ENCODE data around the gene PRIM2. TPM values are rescaled to one million over a fixed set of nuclear protein-coding genes. Genes with fewer than 3 reads are reported as not detected.
"Not testable (repeated sequence)": the region's sequence is repeated elsewhere in the genome, so short reads cannot be mapped to it uniquely, and the experiment has no call there.

Gene PRIM2
- total RNA-seq, 1 experiment from 2014 or later, result 58.5 TPM

- DNase-seq (ENCODE audit: low read depth), result not testable (repeated sequence)
Observed at GRCh38 chr6:57359766-57360165, 42.3 kb downstream of the PRIM2 start.

- not testable (repeated sequence) for DNase-seq (ENCODE audit: low read depth)
Observed at GRCh38 chr6:57362340-57362739, 44.9 kb downstream of the PRIM2 start.

GRCh38 chr6:57365076-57365583 is 47.7 kb downstream of the PRIM2 start:
- not testable (repeated sequence) for DNase-seq (ENCODE audit: low read depth)

- DNase-seq (ENCODE audit: low read depth), result not testable (repeated sequence)
Observed at GRCh38 chr6:57368965-57369731, 51.7 kb downstream of the PRIM2 start.

GRCh38 chr6:57371779-57372178 is 54.3 kb downstream of the PRIM2 start:
- DNase-seq (ENCODE audit: low read depth), result not testable (repeated sequence)

- DNase-seq (ENCODE audit: low read depth), result not testable (repeated sequence)
Observed at GRCh38 chr6:57374764-57375163, 57.3 kb downstream of the PRIM2 start.

- DNase-seq (ENCODE audit: low read depth), result not testable (repeated sequence)
Observed at GRCh38 chr6:57376083-57376482, 58.7 kb downstream of the PRIM2 start.

GRCh38 chr6:57389038-57389592 is 71.7 kb downstream of the PRIM2 start:
- not testable (repeated sequence) for DNase-seq (ENCODE audit: low read depth)

- not testable (repeated sequence) for DNase-seq (ENCODE audit: low read depth)
Observed at GRCh38 chr6:57390818-57391217, 73.4 kb downstream of the PRIM2 start.

GRCh38 chr6:57392047-57392446 is 74.6 kb downstream of the PRIM2 start:
- not testable (repeated sequence) for DNase-seq (ENCODE audit: low read depth)

- not testable (repeated sequence) for DNase-seq (ENCODE audit: low read depth)
Observed at GRCh38 chr6:57419341-57419740, 101.9 kb downstream of the PRIM2 start.

- DNase-seq (ENCODE audit: low read depth), result no peak
Observed at GRCh38 chr6:57421503-57421902, 104.1 kb downstream of the PRIM2 start.

GRCh38 chr6:57423468-57423867 is 106.0 kb downstream of the PRIM2 start:
- DNase-seq (ENCODE audit: low read depth), result no peak

GRCh38 chr6:57431742-57432141 is 114.3 kb downstream of the PRIM2 start:
- not testable (repeated sequence) for DNase-seq (ENCODE audit: low read depth)

- DNase-seq (ENCODE audit: low read depth), result no peak
Observed at GRCh38 chr6:57432157-57432556, 114.7 kb downstream of the PRIM2 start.

- no peak for DNase-seq (ENCODE audit: low read depth)
Observed at GRCh38 chr6:57432919-57433684, 115.7 kb downstream of the PRIM2 start.

GRCh38 chr6:57433790-57434189 is 116.4 kb downstream of the PRIM2 start:
- DNase-seq (ENCODE audit: low read depth), result not testable (repeated sequence)

- no peak for DNase-seq (ENCODE audit: low read depth)
Observed at GRCh38 chr6:57434944-57435343, 117.5 kb downstream of the PRIM2 start.

- no peak for DNase-seq (ENCODE audit: low read depth)
Observed at GRCh38 chr6:57435475-57436160, 118.2 kb downstream of the PRIM2 start.

GRCh38 chr6:57440735-57441134 is 123.3 kb downstream of the PRIM2 start:
- DNase-seq (ENCODE audit: low read depth), result not testable (repeated sequence)

GRCh38 chr6:57442133-57442532 is 124.7 kb downstream of the PRIM2 start:
- DNase-seq (ENCODE audit: low read depth), result not testable (repeated sequence)

Measured in HT1080 (cell line).